HEK293 (cell line): Measurements from ENCODE around the gene DLD.

Experiments
- CTCF ChIA-PET: fragments of 350-600 bp; formaldehyde crosslinking; extraction: SDS; loops from one replicate; lab custom pipeline; 2021; ENCODE audit warnings: antibody characterized with exemption; lab: Yijun Ruan, JAX
- POLR2A ChIA-PET: fragments of 300-600 bp; formaldehyde crosslinking; extraction: SDS; loops from one replicate; lab custom pipeline; 2020; ENCODE audit warnings: antibody characterized with exemption, inconsistent platforms; lab: Yijun Ruan, JAX
- H3K27ac ChIP-seq: fragments of 200-500 bp; sonication (Bioruptor generic); 2 replicates; pipeline ENCODE4 v1.5.1; 2014; ENCODE audit warnings: low read depth, low read length, control low read depth, inconsistent platforms; ENCODE audit errors: extremely low read depth
- H3K36me3 ChIP-seq, 2 experiments: fragments of 200-500 bp in 1 of 2; sonication (Bioruptor generic) in 1 of 2; 1 replicate in 1 of 2; 2 replicates in 1 of 2; pipeline ENCODE4 v1.5.1; 2014 to 2017; ENCODE audit warnings: inconsistent platforms in 2 of 2, low read length in 2 of 2; ENCODE audit not compliant: control insufficient read depth in 2 of 2, insufficient read depth in 1 of 2
- H3K4me1 ChIP-seq: fragments of 200-500 bp; sonication (Bioruptor generic); 2 replicates; pipeline ENCODE4 v1.5.1; 2014; ENCODE audit warnings: mild to moderate bottlenecking, low read length, inconsistent platforms; ENCODE audit not compliant: control insufficient read depth, insufficient read depth
- H3K4me3 ChIP-seq: 2 replicates; pipeline ENCODE4 v1.5.1; 2011; ENCODE audit warnings: low read depth, mild to moderate bottlenecking, control low read depth, low read length, moderate library complexity
- H3K9me3 ChIP-seq: fragments of 200-500 bp; sonication (Bioruptor generic); 2 replicates; pipeline ENCODE4 v1.5.1; 2014; ENCODE audit warnings: low read depth, low read length, inconsistent platforms; ENCODE audit not compliant: control insufficient read depth, insufficient read depth
- ZBTB8A ChIP-seq: fragments of 450-650 bp; formaldehyde crosslinking; IDR thresholded peaks from 2 replicates; pipeline ENCODE4 v1.5.1; 2016; ENCODE audit warnings: missing biosample characterization, missing genetic modification characterization
- ZFHX2 ChIP-seq: fragments of 450-650 bp; formaldehyde crosslinking; conservative IDR thresholded peaks from 2 replicates; pipeline ENCODE4 v1.5.1; 2016; ENCODE audit warnings: missing biosample characterization, missing genetic modification characterization
- ZIC2 ChIP-seq: fragments of 450-650 bp; formaldehyde crosslinking; IDR thresholded peaks from 2 replicates; pipeline ENCODE4 v1.5.1; 2016; ENCODE audit warnings: missing biosample characterization, missing genetic modification characterization
- ZNF140 ChIP-seq: fragments of 450-650 bp; formaldehyde crosslinking; IDR thresholded peaks from 2 replicates; pipeline ENCODE4 v1.5.1; 2016; ENCODE audit warnings: missing biosample characterization, missing genetic modification characterization
- ZNF292 ChIP-seq: fragments of 450-650 bp; formaldehyde crosslinking; IDR thresholded peaks from 2 replicates; pipeline ENCODE4 v1.5.1; 2016; ENCODE audit warnings: low read depth, missing biosample characterization, missing genetic modification characterization, borderline replicate concordance
- ZNF335 ChIP-seq: fragments of 450-650 bp; formaldehyde crosslinking; conservative IDR thresholded peaks from 2 replicates; pipeline ENCODE4 v1.5.1; 2016; ENCODE audit warnings: missing biosample characterization, missing genetic modification characterization
- ZNF433 ChIP-seq: fragments of 450-650 bp; formaldehyde crosslinking; IDR thresholded peaks from 2 replicates; pipeline ENCODE4 v1.5.1; 2016; ENCODE audit warnings: missing biosample characterization, missing genetic modification characterization, low read depth
- ZNF600 ChIP-seq: fragments of 450-650 bp; formaldehyde crosslinking; IDR thresholded peaks from 2 replicates; pipeline ENCODE4 v1.5.1; 2016; ENCODE audit warnings: missing biosample characterization, missing genetic modification characterization
- ZNF645 ChIP-seq: fragments of 450-650 bp; formaldehyde crosslinking; IDR thresholded peaks from 2 replicates; pipeline ENCODE4; 2016; ENCODE audit warnings: missing biosample characterization, missing genetic modification characterization
- ZNF677 ChIP-seq: fragments of 450-650 bp; IDR thresholded peaks from 2 replicates; pipeline ENCODE4 v1.5.0; 2018; ENCODE audit warnings: missing biosample characterization, mild to moderate bottlenecking, missing genetic modification characterization, moderate library complexity
- ZNF692 ChIP-seq: fragments of 450-650 bp; formaldehyde crosslinking; IDR thresholded peaks from 2 replicates; pipeline ENCODE4 v1.5.1; 2016; ENCODE audit warnings: missing biosample characterization, missing genetic modification characterization
- ZNF837 ChIP-seq: fragments of 450-650 bp; formaldehyde crosslinking; IDR thresholded peaks from 2 replicates; pipeline ENCODE4 v1.5.1; 2016; ENCODE audit warnings: missing biosample characterization, missing genetic modification characterization
- ZSCAN5A ChIP-seq: fragments of 450-650 bp; formaldehyde crosslinking; IDR thresholded peaks from 2 replicates; pipeline ENCODE4 v1.5.1; 2016; ENCODE audit warnings: missing biosample characterization, missing genetic modification characterization
- TF ChIP-seq, protein P1 (sequence below): fragments of 450-650 bp; formaldehyde crosslinking; IDR thresholded peaks from 2 replicates; pipeline ENCODE4 v1.5.1; 2016; ENCODE audit warnings: missing biosample characterization, missing genetic modification characterization
- TF ChIP-seq, protein P2 (sequence below): fragments of 450-650 bp; formaldehyde crosslinking; IDR thresholded peaks from 2 replicates; pipeline ENCODE4 v1.5.1; 2016; ENCODE audit warnings: missing biosample characterization, missing genetic modification characterization, borderline replicate concordance
- TF ChIP-seq, protein P3 (sequence below): fragments of 450-650 bp; formaldehyde crosslinking; IDR thresholded peaks from 2 replicates; pipeline ENCODE4 v1.5.1; 2017; ENCODE audit warnings: missing biosample characterization, missing genetic modification characterization
- TF ChIP-seq, protein P4 (sequence below): fragments of 450-650 bp; formaldehyde crosslinking; IDR thresholded peaks from 2 replicates; pipeline ENCODE4 v1.5.1; 2016; ENCODE audit warnings: missing biosample characterization, missing genetic modification characterization

DLD gene

GRCh38 chr7:107945332-107945731 lies 54.3 kb downstream of the DLD start (continued):
- TF ChIP-seq, protein P1, sequence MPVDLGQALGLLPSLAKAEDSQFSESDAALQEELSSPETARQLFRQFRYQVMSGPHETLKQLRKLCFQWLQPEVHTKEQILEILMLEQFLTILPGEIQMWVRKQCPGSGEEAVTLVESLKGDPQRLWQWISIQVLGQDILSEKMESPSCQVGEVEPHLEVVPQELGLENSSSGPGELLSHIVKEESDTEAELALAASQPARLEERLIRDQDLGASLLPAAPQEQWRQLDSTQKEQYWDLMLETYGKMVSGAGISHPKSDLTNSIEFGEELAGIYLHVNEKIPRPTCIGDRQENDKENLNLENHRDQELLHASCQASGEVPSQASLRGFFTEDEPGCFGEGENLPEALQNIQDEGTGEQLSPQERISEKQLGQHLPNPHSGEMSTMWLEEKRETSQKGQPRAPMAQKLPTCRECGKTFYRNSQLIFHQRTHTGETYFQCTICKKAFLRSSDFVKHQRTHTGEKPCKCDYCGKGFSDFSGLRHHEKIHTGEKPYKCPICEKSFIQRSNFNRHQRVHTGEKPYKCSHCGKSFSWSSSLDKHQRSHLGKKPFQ (tag by site-specific recombination): no peak
- TF ChIP-seq, protein P2, sequence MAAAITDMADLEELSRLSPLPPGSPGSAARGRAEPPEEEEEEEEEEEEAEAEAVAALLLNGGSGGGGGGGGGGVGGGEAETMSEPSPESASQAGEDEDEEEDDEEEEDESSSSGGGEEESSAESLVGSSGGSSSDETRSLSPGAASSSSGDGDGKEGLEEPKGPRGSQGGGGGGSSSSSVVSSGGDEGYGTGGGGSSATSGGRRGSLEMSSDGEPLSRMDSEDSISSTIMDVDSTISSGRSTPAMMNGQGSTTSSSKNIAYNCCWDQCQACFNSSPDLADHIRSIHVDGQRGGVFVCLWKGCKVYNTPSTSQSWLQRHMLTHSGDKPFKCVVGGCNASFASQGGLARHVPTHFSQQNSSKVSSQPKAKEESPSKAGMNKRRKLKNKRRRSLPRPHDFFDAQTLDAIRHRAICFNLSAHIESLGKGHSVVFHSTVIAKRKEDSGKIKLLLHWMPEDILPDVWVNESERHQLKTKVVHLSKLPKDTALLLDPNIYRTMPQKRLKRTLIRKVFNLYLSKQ (tag by site-specific recombination): no peak
- TF ChIP-seq ZNF645 (no peak), ZFHX2 (no peak), ZNF433 (tag by site-specific recombination) (no peak)

- H3K4me1 ChIP-seq: peaks cover 2% of the 10 kb centered on the region; the same call in 1 of the 2 replicates
- POLR2A ChIA-PET: no interaction called here
- CTCF ChIA-PET: interaction anchor here (0.7 kb wide), 1 partner anchor 53 kb away, joined by 3 read pairs; no protein-coding TSS in a partner anchor
- no peak for TF ChIP-seq ZNF600 (tag by site-specific recombination)
- TF ChIP-seq ZIC2 (tag by site-specific recombination): no peak
- no peak for TF ChIP-seq ZNF645
- no peak for TF ChIP-seq ZNF292 (tag by site-specific recombination)
- no peak for TF ChIP-seq ZNF677 (tag by site-specific recombination)
- TF ChIP-seq, protein P3, sequence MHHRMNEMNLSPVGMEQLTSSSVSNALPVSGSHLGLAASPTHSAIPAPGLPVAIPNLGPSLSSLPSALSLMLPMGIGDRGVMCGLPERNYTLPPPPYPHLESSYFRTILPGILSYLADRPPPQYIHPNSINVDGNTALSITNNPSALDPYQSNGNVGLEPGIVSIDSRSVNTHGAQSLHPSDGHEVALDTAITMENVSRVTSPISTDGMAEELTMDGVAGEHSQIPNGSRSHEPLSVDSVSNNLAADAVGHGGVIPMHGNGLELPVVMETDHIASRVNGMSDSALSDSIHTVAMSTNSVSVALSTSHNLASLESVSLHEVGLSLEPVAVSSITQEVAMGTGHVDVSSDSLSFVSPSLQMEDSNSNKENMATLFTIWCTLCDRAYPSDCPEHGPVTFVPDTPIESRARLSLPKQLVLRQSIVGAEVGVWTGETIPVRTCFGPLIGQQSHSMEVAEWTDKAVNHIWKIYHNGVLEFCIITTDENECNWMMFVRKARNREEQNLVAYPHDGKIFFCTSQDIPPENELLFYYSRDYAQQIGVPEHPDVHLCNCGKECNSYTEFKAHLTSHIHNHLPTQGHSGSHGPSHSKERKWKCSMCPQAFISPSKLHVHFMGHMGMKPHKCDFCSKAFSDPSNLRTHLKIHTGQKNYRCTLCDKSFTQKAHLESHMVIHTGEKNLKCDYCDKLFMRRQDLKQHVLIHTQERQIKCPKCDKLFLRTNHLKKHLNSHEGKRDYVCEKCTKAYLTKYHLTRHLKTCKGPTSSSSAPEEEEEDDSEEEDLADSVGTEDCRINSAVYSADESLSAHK: no peak
- no peak for TF ChIP-seq ZNF692 (tag by site-specific recombination)
- no peak for TF ChIP-seq ZNF140 (tag by site-specific recombination)
- TF ChIP-seq ZNF837 (tag by site-specific recombination): no peak
- no peak for TF ChIP-seq ZNF335 (tag by site-specific recombination)
- TF ChIP-seq ZBTB8A (tag by site-specific recombination): no peak
- TF ChIP-seq, protein P4, sequence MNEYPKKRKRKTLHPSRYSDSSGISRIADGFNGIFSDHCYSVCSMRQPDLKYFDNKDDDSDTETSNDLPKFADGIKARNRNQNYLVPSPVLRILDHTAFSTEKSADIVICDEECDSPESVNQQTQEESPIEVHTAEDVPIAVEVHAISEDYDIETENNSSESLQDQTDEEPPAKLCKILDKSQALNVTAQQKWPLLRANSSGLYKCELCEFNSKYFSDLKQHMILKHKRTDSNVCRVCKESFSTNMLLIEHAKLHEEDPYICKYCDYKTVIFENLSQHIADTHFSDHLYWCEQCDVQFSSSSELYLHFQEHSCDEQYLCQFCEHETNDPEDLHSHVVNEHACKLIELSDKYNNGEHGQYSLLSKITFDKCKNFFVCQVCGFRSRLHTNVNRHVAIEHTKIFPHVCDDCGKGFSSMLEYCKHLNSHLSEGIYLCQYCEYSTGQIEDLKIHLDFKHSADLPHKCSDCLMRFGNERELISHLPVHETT: no peak
- TF ChIP-seq ZSCAN5A (tag by site-specific recombination): no peak
- no peak overlapping the region for H3K27ac ChIP-seq
- H3K9me3 ChIP-seq: no peaks in the 10 kb centered on the region
- peaks cover 8 to 35% of the 10 kb centered on the region in 2 experiments for H3K36me3 ChIP-seq
- H3K4me3 ChIP-seq: no peak overlapping the region
Observed at GRCh38 chr7:107946451-107946850, 55.5 kb downstream of the DLD start.
